Right atrium auricular region (tissue), 2 donors: ENCODE measurements around the gene NTNG2. TPM values are rescaled to one million over a fixed set of nuclear protein-coding genes. Genes with fewer than 3 reads are reported as not detected.

Source experiments
- DNase-seq: peaks from one replicate; pipeline ENCODE4 v3.0.0-alpha.2; 2019; ENCODE audit warnings: low spot score
- H3K27ac ChIP-seq, 2 donors: fragments of 200-600 bp; sonication (generic); 1 replicate in 1 of 2; 2 replicates in 1 of 2; pipeline ENCODE4 v1.5.1; 2016 to 2019
- H3K27me3 ChIP-seq, 2 donors: fragments of 200-600 bp; sonication (generic); one replicate each; pipeline versions ENCODE4 v1.5.1 to v1.6.0; 2017 to 2019
- H3K36me3 ChIP-seq: fragments of 200-600 bp; sonication (generic); one replicate; pipeline ENCODE4 v1.5.1; 2016
- H3K4me1 ChIP-seq, 2 donors: fragments of 200-600 bp; sonication (generic); one replicate each; pipeline versions ENCODE4 v1.5.1 to v1.6.0; 2017 to 2019
- H3K4me3 ChIP-seq, 2 donors: fragments of 200-600 bp; sonication (generic); 1 replicate in 1 of 2; 2 replicates in 1 of 2; pipeline ENCODE4 v1.5.1; 2017 to 2019; ENCODE audit warnings: mild to moderate bottlenecking in 1 of 2, moderate library complexity in 1 of 2
- H3K9me3 ChIP-seq, 2 donors: fragments of 200-600 bp; sonication (generic); one replicate each; pipeline ENCODE4 v1.5.1; 2019
- CTCF ChIP-seq, 2 donors: fragments of 200-600 bp; sonication (generic); IDR thresholded peaks; one replicate each; pipeline ENCODE4 v1.5.1; 2019; ENCODE audit warnings: antibody characterized with exemption in 2 of 2
- total RNA-seq, 2 donors: library from RNA; depleted of rRNA; stranded (reverse); fragments of >200 nt; gene quantifications; one replicate each; pipeline ENCODE4 v1.1.0, GENCODE V29; 2016

The NTNG2 gene
- total RNA-seq, 2 donors from 2014 or later = 5.2 to 16.9 TPM

- Histone ChIP-seq H3K27ac (no peak overlapping the region), H3K36me3 (no peaks in the 10 kb centered on the region), H3K4me1 (no peaks in the 10 kb centered on the region), H3K4me3 (no peak overlapping the region), H3K9me3 (no peaks in the 10 kb centered on the region), H3K27me3 (no peaks in the 10 kb centered on the region)
- DNase-seq = no peak
- TF ChIP-seq CTCF (IDR thresholded peaks at IDR 0.05) = no peak
These were observed 60.1 kb downstream of the NTNG2 start for GRCh38 chr9:132221941-132222340.

GRCh38 chr9:132224645-132225044, 62.8 kb downstream of the NTNG2 start:
- no peak for DNase-seq
- Histone ChIP-seq H3K4me3 (no peak overlapping the region), H3K9me3 (no peaks in the 10 kb centered on the region), H3K27ac (no peak overlapping the region), H3K4me1 (no peaks in the 10 kb centered on the region), H3K36me3 (no peaks in the 10 kb centered on the region), H3K27me3 (no peaks in the 10 kb centered on the region)
- no peak for TF ChIP-seq CTCF (IDR thresholded peaks at IDR 0.05)

- no peak for TF ChIP-seq CTCF (IDR thresholded peaks at IDR 0.05)
- Histone ChIP-seq H3K27me3 (no peaks in the 10 kb centered on the region), H3K4me1 (no peaks in the 10 kb centered on the region), H3K27ac (no peak overlapping the region), H3K36me3 (no peaks in the 10 kb centered on the region), H3K9me3 (no peaks in the 10 kb centered on the region), H3K4me3 (no peak overlapping the region)
- no peak for DNase-seq
These were observed 64.9 kb downstream of the NTNG2 start for GRCh38 chr9:132226571-132227430.

GRCh38 chr9:132228062-132228461, 66.2 kb downstream of the NTNG2 start:
- H3K4me1 ChIP-seq = no peaks in the 10 kb centered on the region
- H3K36me3 ChIP-seq = no peaks in the 10 kb centered on the region
- no peak overlapping the region for H3K4me3 ChIP-seq
- H3K27me3 ChIP-seq = no peaks in the 10 kb centered on the region
- TF ChIP-seq CTCF (IDR thresholded peaks at IDR 0.05) = no peak
- no peak overlapping the region for H3K27ac ChIP-seq
- no peaks in the 10 kb centered on the region for H3K9me3 ChIP-seq
- no peak for DNase-seq

- Histone ChIP-seq H3K4me3 (no peak overlapping the region), H3K27me3 (no peaks in the 10 kb centered on the region), H3K27ac (no peak overlapping the region), H3K9me3 (no peaks in the 10 kb centered on the region), H3K36me3 (no peaks in the 10 kb centered on the region), H3K4me1 (no peaks in the 10 kb centered on the region)
- TF ChIP-seq CTCF (IDR thresholded peaks at IDR 0.05) = no peak
- no peak for DNase-seq
These were observed 68.7 kb downstream of the NTNG2 start for GRCh38 chr9:132230605-132231004.
